GM23338 (cell line): Measurements from ENCODE around the gene MEGF11. TPM values are rescaled to one million over a fixed set of nuclear protein-coding genes. Genes with fewer than 3 reads are reported as not detected.

Experiments used
- ATAC-seq: fragments of 200-7000 bp; cut with Tn5 transposase; 3 replicates; pipeline ENCODE4 v1.9.1; 2020
- DNase-seq: peaks from one replicate; pipeline ENCODE4 v3.0.0-alpha.2; 2015; ENCODE audit warnings: low spot score
- H2AFZ ChIP-seq: fragments of 200-600 bp; sonication (generic); 2 replicates; pipeline ENCODE4 v1.8.0; 2016; ENCODE audit warnings: antibody characterized with exemption, mild to moderate bottlenecking, moderate library complexity
- H3F3A ChIP-seq: fragments of 200-600 bp; sonication (generic); replicated peaks from 2 replicates; pipeline ENCODE4 v1.8.0; 2017; ENCODE audit warnings: antibody characterized with exemption, mixed run types, low read depth
- H3K27ac ChIP-seq: fragments of 200-600 bp; sonication (generic); 2 replicates; pipeline ENCODE4 v1.6.1; 2016; ENCODE audit warnings: low read depth
- H3K27me3 ChIP-seq: fragments of 200-600 bp; sonication (generic); 2 replicates; pipeline ENCODE4 v1.8.0; 2016; ENCODE audit warnings: mild to moderate bottlenecking, mixed run types, moderate library complexity; ENCODE audit not compliant: insufficient read depth
- H3K36me3 ChIP-seq: fragments of 200-600 bp; sonication (generic); 2 replicates; pipeline ENCODE4 v1.8.0; 2016; ENCODE audit warnings: mild to moderate bottlenecking; ENCODE audit not compliant: insufficient read depth
- H3K4me1 ChIP-seq: fragments of 200-600 bp; sonication (generic); 2 replicates; pipeline ENCODE4 v1.8.0; 2016; ENCODE audit warnings: mild to moderate bottlenecking, moderate library complexity; ENCODE audit not compliant: insufficient read depth
- H3K4me2 ChIP-seq: fragments of 200-600 bp; sonication (generic); 2 replicates; pipeline ENCODE4 v1.7.1; 2017; ENCODE audit warnings: mixed run types
- H3K4me3 ChIP-seq: fragments of 200-600 bp; sonication (generic); 2 replicates; pipeline ENCODE4 v1.6.1; 2016; ENCODE audit warnings: mixed run types
- H3K79me2 ChIP-seq: fragments of 200-600 bp; sonication (generic); replicated peaks from 2 replicates; pipeline ENCODE4 v1.8.0; 2017; ENCODE audit warnings: mild to moderate bottlenecking; ENCODE audit not compliant: insufficient read depth
- H3K9me2 ChIP-seq: fragments of 200-600 bp; sonication (generic); 2 replicates; pipeline ENCODE4 v1.8.0; 2017; ENCODE audit not compliant: insufficient read depth
- H4K20me1 ChIP-seq: fragments of 200-600 bp; sonication (generic); replicated peaks from 2 replicates; pipeline ENCODE4 v1.8.0; 2017; ENCODE audit warnings: mild to moderate bottlenecking; ENCODE audit not compliant: insufficient read depth
- H3K27ac Mint-ChIP-seq: 2 replicates; pipeline ENCODE4 v1.8.0; 2020; ENCODE audit warnings: inconsistent platforms, mild to moderate bottlenecking, moderate library complexity, mixed read lengths
- H3K27me3 Mint-ChIP-seq: 3 replicates; pipeline ENCODE4 v1.8.0; 2022; ENCODE audit warnings: low read depth, mild to moderate bottlenecking, moderate library complexity, mixed read lengths, inconsistent platforms; ENCODE audit not compliant: insufficient read depth, poor library complexity
- H3K36me3 Mint-ChIP-seq: 3 replicates; pipeline ENCODE4 v1.8.0; 2021; ENCODE audit warnings: low read depth, mild to moderate bottlenecking, inconsistent platforms, moderate library complexity, mixed read lengths
- H3K4me1 Mint-ChIP-seq: 3 replicates; pipeline ENCODE4 v1.8.0; 2020; ENCODE audit warnings: mild to moderate bottlenecking, inconsistent platforms, mixed read lengths
- H3K4me3 Mint-ChIP-seq: 3 replicates; pipeline ENCODE4 v1.8.0; 2021; ENCODE audit warnings: moderate library complexity, mild to moderate bottlenecking, inconsistent platforms, mixed read lengths
- H3K9me3 Mint-ChIP-seq: 3 replicates; pipeline ENCODE4 v1.8.0; 2020; ENCODE audit warnings: moderate library complexity, mild to moderate bottlenecking, inconsistent platforms, mixed read lengths
- CREB1 ChIP-seq: fragments of 250-450 bp; sonication (Bioruptor Pico); IDR thresholded peaks from 2 replicates; pipeline ENCODE4 v1.5.0; 2020; ENCODE audit warnings: low read depth, mild to moderate bottlenecking, moderate library complexity
- EZH2phosphoT487 ChIP-seq: fragments of 200-600 bp; sonication (generic); IDR thresholded peaks from one replicate; pipeline ENCODE4 v1.8.1; 2018; ENCODE audit warnings: antibody characterized with exemption; ENCODE audit not compliant: unreplicated experiment
- NANOG ChIP-seq: IDR thresholded peaks from 2 replicates; pipeline ENCODE4 v1.6.1; 2016; ENCODE audit warnings: antibody characterized with exemption, borderline replicate concordance
- ZNF114 ChIP-seq: fragments of 250-450 bp; sonication (Bioruptor Pico); IDR thresholded peaks from 2 replicates; pipeline ENCODE4 v1.5.0; 2020; ENCODE audit warnings: mild to moderate bottlenecking, moderate library complexity
- polyA plus RNA-seq: library from polyadenylated mRNA; unstranded; fragments of >200 nt; fragmentation: Nextera tagmentation; extraction: Ambion mirVana; gene quantifications from 2 replicates; pipeline ENCODE4 v1.2.1, GENCODE V29; 2016
- total RNA-seq: library from RNA; depleted of rRNA; stranded (reverse); fragments of >200 nt; shearing (Covaris generic); gene quantifications from 2 replicates; pipeline ENCODE4 v1.2.3, GENCODE V29; 2014
- TF ChIP-seq, protein P1 (sequence below), 2 experiments: fragments of 200-600 bp in 1 of 2; sonication (generic) in 1 of 2; conservative IDR thresholded peaks; 2 replicates each; pipeline versions ENCODE4 v1.5.1 to v1.6.1; 2016 to 2017; ENCODE audit warnings: antibody characterized with exemption in 2 of 2, low read depth in 2 of 2, mild to moderate bottlenecking in 2 of 2, moderate library complexity in 1 of 2
- TF ChIP-seq, protein P2 (sequence below): IDR thresholded peaks from 2 replicates; pipeline ENCODE4 v1.6.1; 2016; ENCODE audit warnings: antibody characterized with exemption

The MEGF11 gene
- total and polyA plus RNA-seq, 2 experiments from 2014 or later: 1.3 to 1.9 TPM

DNA sequence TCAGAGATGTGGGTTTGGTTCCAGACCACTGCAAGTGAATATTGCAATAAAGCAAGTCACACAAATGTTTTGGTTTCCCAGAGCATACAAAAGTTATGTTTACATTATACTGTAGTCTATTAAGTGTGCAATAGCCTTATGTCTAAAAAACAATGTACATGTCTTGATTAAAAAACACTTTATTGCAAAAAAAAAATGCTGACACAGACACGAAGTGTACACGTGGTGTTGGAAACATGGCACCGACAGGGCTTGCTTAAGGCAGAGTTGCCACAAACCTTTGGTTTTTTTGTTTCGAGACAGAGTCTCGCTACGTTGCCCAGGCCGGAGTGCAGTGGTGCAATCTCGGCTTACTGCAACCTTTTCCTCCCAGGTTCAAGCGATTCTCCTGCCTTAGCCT is 334.2 kb downstream of the MEGF11 start:
- Histone ChIP-seq H3K79me2 (no peaks in the 10 kb centered on the region), H3K27ac (no peak overlapping the region), H4K20me1 (no peaks in the 10 kb centered on the region), H3K4me2 (no peak overlapping the region), H3K27me3 (no peaks in the 10 kb centered on the region), H3K36me3 (no peaks in the 10 kb centered on the region), H2AFZ (no peak overlapping the region), H3K4me3 (no peak overlapping the region), H3F3A (no peaks in the 10 kb centered on the region), H3K4me1 (no peaks in the 10 kb centered on the region), H3K9me2 (no peaks in the 10 kb centered on the region)
- Mint-ChIP-seq H3K36me3 (no peaks in the 10 kb centered on the region), H3K9me3 (no peaks in the 10 kb centered on the region), H3K4me1 (peaks cover 25% of the 10 kb centered on the region), H3K27me3 (peaks cover 4% of the 10 kb centered on the region), H3K4me3 (no peak overlapping the region), H3K27ac (no peak overlapping the region)
- TF ChIP-seq, protein P1, sequence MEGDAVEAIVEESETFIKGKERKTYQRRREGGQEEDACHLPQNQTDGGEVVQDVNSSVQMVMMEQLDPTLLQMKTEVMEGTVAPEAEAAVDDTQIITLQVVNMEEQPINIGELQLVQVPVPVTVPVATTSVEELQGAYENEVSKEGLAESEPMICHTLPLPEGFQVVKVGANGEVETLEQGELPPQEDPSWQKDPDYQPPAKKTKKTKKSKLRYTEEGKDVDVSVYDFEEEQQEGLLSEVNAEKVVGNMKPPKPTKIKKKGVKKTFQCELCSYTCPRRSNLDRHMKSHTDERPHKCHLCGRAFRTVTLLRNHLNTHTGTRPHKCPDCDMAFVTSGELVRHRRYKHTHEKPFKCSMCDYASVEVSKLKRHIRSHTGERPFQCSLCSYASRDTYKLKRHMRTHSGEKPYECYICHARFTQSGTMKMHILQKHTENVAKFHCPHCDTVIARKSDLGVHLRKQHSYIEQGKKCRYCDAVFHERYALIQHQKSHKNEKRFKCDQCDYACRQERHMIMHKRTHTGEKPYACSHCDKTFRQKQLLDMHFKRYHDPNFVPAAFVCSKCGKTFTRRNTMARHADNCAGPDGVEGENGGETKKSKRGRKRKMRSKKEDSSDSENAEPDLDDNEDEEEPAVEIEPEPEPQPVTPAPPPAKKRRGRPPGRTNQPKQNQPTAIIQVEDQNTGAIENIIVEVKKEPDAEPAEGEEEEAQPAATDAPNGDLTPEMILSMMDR (conservative IDR thresholded peaks at IDR 0.05; ENCODE audit: low read depth in 2 of 2): no peak
- no peak for TF ChIP-seq NANOG
- TF ChIP-seq, protein P2, sequence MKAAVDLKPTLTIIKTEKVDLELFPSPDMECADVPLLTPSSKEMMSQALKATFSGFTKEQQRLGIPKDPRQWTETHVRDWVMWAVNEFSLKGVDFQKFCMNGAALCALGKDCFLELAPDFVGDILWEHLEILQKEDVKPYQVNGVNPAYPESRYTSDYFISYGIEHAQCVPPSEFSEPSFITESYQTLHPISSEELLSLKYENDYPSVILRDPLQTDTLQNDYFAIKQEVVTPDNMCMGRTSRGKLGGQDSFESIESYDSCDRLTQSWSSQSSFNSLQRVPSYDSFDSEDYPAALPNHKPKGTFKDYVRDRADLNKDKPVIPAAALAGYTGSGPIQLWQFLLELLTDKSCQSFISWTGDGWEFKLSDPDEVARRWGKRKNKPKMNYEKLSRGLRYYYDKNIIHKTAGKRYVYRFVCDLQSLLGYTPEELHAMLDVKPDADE: no peak
- DNase-seq (no peak), ATAC-seq (no peak)

DNA sequence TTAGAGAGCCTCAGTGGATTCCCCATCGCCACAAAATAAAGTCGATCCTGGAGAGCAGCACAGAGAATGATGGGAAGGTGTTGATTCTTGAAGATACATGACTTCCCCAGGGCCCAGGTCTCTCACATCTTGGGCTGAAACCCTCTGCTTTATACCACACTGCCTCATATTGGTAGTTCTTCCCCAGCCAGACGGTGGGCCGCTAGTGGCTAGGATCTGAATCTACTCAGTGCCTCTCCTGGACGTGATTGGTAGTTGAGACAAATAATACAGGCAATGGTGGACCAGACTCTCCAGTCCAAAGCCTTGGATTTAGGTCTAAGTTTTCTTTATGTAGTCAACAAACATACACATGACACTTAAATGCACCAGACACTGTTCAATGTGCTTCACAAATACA is 334.6 kb downstream of the MEGF11 start:
- H3K27ac Mint-ChIP-seq: no peak overlapping the region
- H3K27me3 ChIP-seq: no peaks in the 10 kb centered on the region
- no peak for DNase-seq
- no peak for TF ChIP-seq ZNF114 (CRISPR knock-in tag)
- no peak for TF ChIP-seq EZH2phosphoT487
- TF ChIP-seq, protein P2: no peak
- no peak for TF ChIP-seq CREB1 (CRISPR knock-in tag)
- peaks cover 25% of the 10 kb centered on the region for H3K4me1 Mint-ChIP-seq
- H3F3A ChIP-seq: no peaks in the 10 kb centered on the region
- H3K4me3 Mint-ChIP-seq: no peak overlapping the region
- H3K36me3 Mint-ChIP-seq: no peaks in the 10 kb centered on the region
- no peaks in the 10 kb centered on the region for H3K79me2 ChIP-seq
- H3K4me3 ChIP-seq: no peak overlapping the region
- H4K20me1 ChIP-seq: no peaks in the 10 kb centered on the region
- H3K4me2 ChIP-seq: no peak overlapping the region
- no peak for ATAC-seq
- no peaks in the 10 kb centered on the region for H3K36me3 ChIP-seq
- no peaks in the 10 kb centered on the region for H3K4me1 ChIP-seq
- peaks cover 4% of the 10 kb centered on the region for H3K27me3 Mint-ChIP-seq
- no peaks in the 10 kb centered on the region for H3K9me3 Mint-ChIP-seq
- H2AFZ ChIP-seq: no peak overlapping the region
- no peaks in the 10 kb centered on the region for H3K9me2 ChIP-seq
- H3K27ac ChIP-seq: no peak overlapping the region
